Prostate gland (tissue), 2 donors: ENCODE measurements around the gene STAG1.

Experiments used
- CTCF ChIP-seq, 4 experiments: fragments of 200-600 bp in 2 of 4; fragments of 450-650 bp in 2 of 4; sonication (generic) in 2 of 4; IDR thresholded peaks; 1 replicate in 3 of 4; 2 replicates in 1 of 4; pipeline ENCODE4 v1.5.1; 2016 to 2019; ENCODE audit warnings: antibody characterized with exemption in 4 of 4, mild to moderate bottlenecking in 2 of 4, moderate library complexity in 2 of 4
- POLR2A ChIP-seq: fragments of 450-650 bp; IDR thresholded peaks from one replicate; pipeline ENCODE4 v1.6.1; 2016; ENCODE audit warnings: antibody characterized with exemption, mild to moderate bottlenecking

DNA sequence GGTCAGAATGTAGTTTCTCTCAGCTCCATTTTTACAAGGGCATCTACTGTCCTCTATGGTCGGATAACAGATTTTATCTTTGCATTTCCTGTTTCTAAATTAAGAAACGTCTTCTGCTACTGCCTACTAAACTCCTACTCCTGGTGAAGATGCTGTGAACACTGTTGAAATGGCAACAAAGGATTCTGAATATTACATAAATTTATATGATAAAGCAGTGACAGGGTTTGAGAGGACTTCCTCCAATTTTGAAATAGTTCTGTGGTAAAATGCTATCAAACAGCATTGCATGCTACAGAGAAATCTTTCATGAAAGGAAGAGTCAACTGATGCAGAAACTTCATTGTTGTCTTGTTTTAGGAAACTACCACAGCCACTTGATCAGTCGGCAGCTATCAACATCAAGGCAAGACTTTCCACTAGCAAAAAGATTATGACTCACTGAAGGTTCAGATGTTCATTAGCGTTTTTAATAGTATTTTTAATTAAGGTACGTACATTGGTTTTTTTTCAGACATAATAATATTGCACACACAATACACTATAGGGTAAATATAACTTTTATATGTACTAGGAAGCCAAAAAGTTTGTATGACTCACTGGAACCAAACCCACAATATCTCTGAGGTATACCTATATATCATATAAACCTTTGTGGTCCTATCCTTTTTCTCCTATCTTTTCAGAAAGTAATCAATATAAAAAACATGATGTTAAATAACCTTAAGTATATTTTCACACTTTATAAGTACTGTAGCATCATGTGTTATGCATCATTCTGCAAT is 156.1 kb downstream of the STAG1 start:
- no peak for TF ChIP-seq CTCF (IDR thresholded peaks at IDR 0.05)
- no peak for TF ChIP-seq POLR2A
